H9 (cell line): Measurements from ENCODE around the gene CMTM4. TPM values are rescaled to one million over a fixed set of nuclear protein-coding genes. Genes with fewer than 3 reads are reported as not detected.

Experiments used
- DNase-seq: peaks from one replicate; pipeline ENCODE4 v3.0.0-alpha.2; 2017
- H2AFZ ChIP-seq: one replicate; pipeline ENCODE4 v1.6.1; 2013; ENCODE audit warnings: mild to moderate bottlenecking, low read length, control low read depth, moderate library complexity
- H2AK5ac ChIP-seq: 2 replicates; pipeline ENCODE4 v1.6.1; 2013; ENCODE audit warnings: low read length, control low read depth, mixed read lengths; ENCODE audit not compliant: insufficient read length
- H2BK120ac ChIP-seq: one replicate; pipeline ENCODE4 v1.6.1; 2013; ENCODE audit warnings: low read depth, mild to moderate bottlenecking, low read length, control low read depth, inconsistent platforms; ENCODE audit not compliant: poor library complexity, severe bottlenecking
- H2BK12ac ChIP-seq: 2 replicates; pipeline ENCODE4 v1.6.1; 2013; ENCODE audit warnings: low read length, control low read depth, mixed read lengths, low read depth; ENCODE audit not compliant: insufficient read length
- H2BK15ac ChIP-seq: 2 replicates; pipeline ENCODE4 v1.6.1; 2013; ENCODE audit warnings: low read depth, low read length, control low read depth
- H2BK20ac ChIP-seq: one replicate; pipeline ENCODE4 v1.6.1; 2013; ENCODE audit warnings: low read depth, mild to moderate bottlenecking, low read length, control low read depth, inconsistent platforms; ENCODE audit not compliant: poor library complexity, severe bottlenecking
- H2BK5ac ChIP-seq: 2 replicates; pipeline ENCODE4 v1.6.1; 2013; ENCODE audit warnings: low read length, control low read depth, mixed read lengths; ENCODE audit not compliant: insufficient read length
- H3K14ac ChIP-seq: 2 replicates; pipeline ENCODE4 v1.6.1; 2013; ENCODE audit warnings: low read length, control low read depth; ENCODE audit not compliant: insufficient read depth
- H3K18ac ChIP-seq: 2 replicates; pipeline ENCODE4 v1.6.1; 2013; ENCODE audit warnings: low read depth, mild to moderate bottlenecking, mixed read lengths, low read length, control low read depth; ENCODE audit not compliant: insufficient read length
- H3K23ac ChIP-seq: 2 replicates; pipeline ENCODE4 v1.6.1; 2013; ENCODE audit warnings: low read length, control low read depth, mixed read lengths, low read depth; ENCODE audit not compliant: insufficient read length
- H3K23me2 ChIP-seq: 2 replicates; pipeline ENCODE4 v1.6.1; 2013; ENCODE audit warnings: low read depth, mild to moderate bottlenecking, mixed read lengths, low read length, control low read depth; ENCODE audit not compliant: insufficient read length, poor library complexity, severe bottlenecking
- H3K27ac ChIP-seq: 2 replicates; pipeline ENCODE4 v1.5.1; 2013; ENCODE audit warnings: low read length, control low read depth, mixed read lengths, low read depth; ENCODE audit not compliant: insufficient read length
- H3K27me3 ChIP-seq: 2 replicates; pipeline ENCODE4 v1.6.1; 2013; ENCODE audit warnings: low read length, control low read depth, inconsistent platforms; ENCODE audit not compliant: insufficient read depth
- H3K4ac ChIP-seq: 2 replicates; pipeline ENCODE4 v1.6.1; 2013; ENCODE audit warnings: low read depth, mild to moderate bottlenecking, control low read depth, inconsistent platforms, low read length, moderate library complexity
- H3K4me1 ChIP-seq: 2 replicates; pipeline ENCODE4 v1.6.1; 2013; ENCODE audit warnings: low read length, control low read depth, inconsistent platforms; ENCODE audit not compliant: insufficient read depth
- H3K4me2 ChIP-seq: 2 replicates; pipeline ENCODE4 v1.6.1; 2013; ENCODE audit warnings: low read length, control low read depth, mixed read lengths; ENCODE audit not compliant: insufficient read length, insufficient read depth
- H3K56ac ChIP-seq: 2 replicates; pipeline ENCODE4 v1.6.1; 2013; ENCODE audit warnings: low read depth, mild to moderate bottlenecking, mixed read lengths, low read length, control low read depth; ENCODE audit not compliant: insufficient read length
- H3K79me1 ChIP-seq: 2 replicates; pipeline ENCODE4 v1.6.1; 2013; ENCODE audit warnings: low read depth, mild to moderate bottlenecking, moderate library complexity, low read length, control low read depth, inconsistent platforms; ENCODE audit not compliant: insufficient read depth, poor library complexity, severe bottlenecking
- H3K79me2 ChIP-seq: 2 replicates; pipeline ENCODE4 v1.6.1; 2013; ENCODE audit warnings: low read length, control low read depth, inconsistent platforms; ENCODE audit not compliant: insufficient read depth
- H3K9ac ChIP-seq: 2 replicates; pipeline ENCODE4 v1.6.1; 2013; ENCODE audit warnings: low read length, control low read depth, mixed read lengths; ENCODE audit not compliant: insufficient read length; ENCODE audit errors: extremely low read depth
- H3K9me3 ChIP-seq: one replicate; pipeline ENCODE4 v1.6.1; 2013; ENCODE audit warnings: low read depth, low read length, inconsistent platforms; ENCODE audit not compliant: control insufficient read depth
- H3T11ph ChIP-seq: one replicate; pipeline ENCODE4 v1.6.1; 2013; ENCODE audit warnings: mild to moderate bottlenecking, low read length, control low read depth, inconsistent platforms
- H4K20me1 ChIP-seq: one replicate; pipeline ENCODE4 v1.6.1; 2013; ENCODE audit not compliant: control insufficient read depth, insufficient read length, insufficient read depth
- H4K5ac ChIP-seq: 2 replicates; pipeline ENCODE4 v1.6.1; 2013; ENCODE audit warnings: low read depth, mild to moderate bottlenecking, mixed read lengths, low read length, control low read depth; ENCODE audit not compliant: insufficient read length
- H4K8ac ChIP-seq: replicated peaks from 2 replicates; pipeline ENCODE4 v1.6.1; 2013; ENCODE audit warnings: low read length, control low read depth, mixed read lengths, low read depth; ENCODE audit not compliant: insufficient read length
- H4K91ac ChIP-seq: 2 replicates; pipeline ENCODE4 v1.6.1; 2013; ENCODE audit warnings: low read depth, mild to moderate bottlenecking, moderate library complexity, mixed read lengths, low read length, control low read depth; ENCODE audit not compliant: insufficient read length
- H3K27ac Mint-ChIP-seq, 3 experiments: 2 replicates in 2 of 3; 3 replicates in 1 of 3; pipeline ENCODE4 v1.8.0; 2020 to 2021; ENCODE audit warnings: mixed read lengths in 3 of 3, mild to moderate bottlenecking in 1 of 3, moderate library complexity in 1 of 3
- H3K27me3 Mint-ChIP-seq: 2 replicates; pipeline ENCODE4 v1.8.0; 2021; ENCODE audit warnings: low read depth, mild to moderate bottlenecking, moderate library complexity, mixed read lengths
- H3K36me3 Mint-ChIP-seq, 3 experiments: 2 replicates in 2 of 3; 3 replicates in 1 of 3; pipeline ENCODE4 v1.8.0; 2020 to 2021; ENCODE audit warnings: low read depth in 3 of 3, mixed read lengths in 3 of 3; ENCODE audit not compliant: insufficient read depth in 1 of 3
- H3K4me1 Mint-ChIP-seq, 2 experiments: 2 replicates each; pipeline ENCODE4 v1.8.0; 2020; ENCODE audit warnings: mixed read lengths in 2 of 2
- H3K4me3 Mint-ChIP-seq, 2 experiments: 2 replicates in 1 of 2; 3 replicates in 1 of 2; pipeline ENCODE4 v1.8.0; 2020 to 2021; ENCODE audit warnings: mild to moderate bottlenecking in 2 of 2, mixed read lengths in 2 of 2, moderate library complexity in 1 of 2
- H3K9me3 Mint-ChIP-seq, 2 experiments: 2 replicates in 1 of 2; 3 replicates in 1 of 2; pipeline ENCODE4 v1.8.0; 2020; ENCODE audit warnings: mild to moderate bottlenecking in 2 of 2, mixed read lengths in 2 of 2, moderate library complexity in 1 of 2
- CTCF ChIP-seq: fragments of 200-600 bp; sonication (generic); conservative IDR thresholded peaks from 3 replicates; pipeline ENCODE4 v1.8.0; 2021; ENCODE audit warnings: antibody characterized with exemption, mild to moderate bottlenecking
- whole genome bisulfite sequencing: extraction: QIAGEN DNeasy Blood & Tissue Kit; methylation state at CpG from one replicate; pipeline ENCODE4 v1.1.7; 2013; ENCODE audit warnings: missing lambda C conversion rate, low lambda C conversion rate, mixed read lengths; ENCODE audit not compliant: insufficient read length; ENCODE audit errors: extremely low coverage; 5-methylcytosine and 5-hydroxymethylcytosine counted together
- total RNA-seq: library from RNA; stranded (reverse); gene quantifications from 2 replicates; pipeline ENCODE4 v1.2.1, GENCODE V29; 2021

CMTM4 gene
- total RNA-seq, 1 experiment from 2014 or later = 40.5 TPM

GRCh38 chr16:66580605-66581209, 115.8 kb downstream of the CMTM4 start:
- no peak overlapping the region for H3K23ac ChIP-seq
- H3K79me2 ChIP-seq = no peaks in the 10 kb centered on the region
- H3K27me3 ChIP-seq = peaks cover 13% of the 10 kb centered on the region; the same call in 1 of the 2 replicates
- no peak overlapping the region for H3K56ac ChIP-seq
- H3K4me3 Mint-ChIP-seq = peak overlapping the region in 1 of 2 experiments; percentile 8; a peak in 1 of 5 replicates
- no peak overlapping the region for H2BK120ac ChIP-seq
- H3K79me1 ChIP-seq = no peaks in the 10 kb centered on the region
- no peak overlapping the region for H3K4me2 ChIP-seq
- no peak overlapping the region for H4K91ac ChIP-seq
- no peaks in the 10 kb centered on the region; the same call in 1 of the 2 replicates for H3K4me1 ChIP-seq
- no peaks in the 10 kb centered on the region for H3K23me2 ChIP-seq
- no peak overlapping the region for H4K5ac ChIP-seq
- no peak overlapping the region for H3T11ph ChIP-seq
- no peak overlapping the region for H4K8ac ChIP-seq
- no peak overlapping the region for H3K9ac ChIP-seq
- H3K9me3 ChIP-seq = no peaks in the 10 kb centered on the region
- H2AFZ ChIP-seq = no peak overlapping the region
- no peaks in the 10 kb centered on the region for H3K36me3 Mint-ChIP-seq
- no peak overlapping the region for H3K14ac ChIP-seq
- no peak for TF ChIP-seq CTCF
- peaks cover 35% of the 10 kb centered on the region for H3K27me3 Mint-ChIP-seq
- H2BK12ac ChIP-seq = no peak overlapping the region
- no peak overlapping the region for H2BK20ac ChIP-seq
- H2BK5ac ChIP-seq = no peak overlapping the region
- H3K18ac ChIP-seq = no peak overlapping the region
- H3K9me3 Mint-ChIP-seq = no peaks in the 10 kb centered on the region
- peaks cover 26 to 30% of the 10 kb centered on the region in 2 experiments for H3K4me1 Mint-ChIP-seq
- H3K4ac ChIP-seq = no peak overlapping the region
- H3K27ac ChIP-seq = no peak overlapping the region
- H2BK15ac ChIP-seq = no peak overlapping the region
- no peak overlapping the region for H2AK5ac ChIP-seq
- no peak for DNase-seq
- peak overlapping the region in 1 of 3 experiments; percentile 29; a peak in 1 of 7 replicates for H3K27ac Mint-ChIP-seq
- WGBS = no CpG with 5 or more reads among the region's 4 CpGs
- no peaks in the 10 kb centered on the region for H4K20me1 ChIP-seq
